Measurements from ENCODE around the gene IL34. TPM values are rescaled to one million over a fixed set of nuclear protein-coding genes. Genes with fewer than 3 reads are reported as not detected.
"Not testable (repeated sequence)": the region's sequence is repeated elsewhere in the genome, so short reads cannot be mapped to it uniquely, and the experiment has no call there.

The IL34 gene
- total and polyA plus RNA-seq, 2 experiments from 2014 or later: not detected

DNA sequence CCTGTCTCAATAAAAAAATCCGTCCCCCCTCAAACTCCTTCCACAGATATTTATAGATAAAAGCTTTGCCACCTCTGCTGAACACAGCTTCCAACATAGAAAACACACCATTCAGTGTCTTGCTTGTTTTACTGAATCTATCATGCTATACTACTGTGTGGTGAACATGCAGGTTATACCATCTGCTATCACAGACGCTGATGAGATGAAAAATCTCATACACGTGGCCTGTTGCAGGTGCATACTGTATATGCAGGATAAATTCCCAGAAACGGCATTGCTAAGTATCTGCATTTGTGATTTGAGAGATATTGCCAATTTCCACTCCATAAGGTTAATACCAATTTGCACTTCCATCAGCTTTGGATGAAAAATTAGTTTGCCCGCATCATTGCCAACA lies 30.4 kb upstream of the IL34 start:
- Histone ChIP-seq H3K9me3 (ENCODE audit: low read depth) (no peaks in the 10 kb centered on the region), H3K4me1 (ENCODE audit: low read depth) (peaks cover 3% of the 10 kb centered on the region), H3K36me3 (no peaks in the 10 kb centered on the region), H3K27ac (no peak overlapping the region), H3K27me3 (peaks cover 11% of the 10 kb centered on the region), H3K4me3 (no peak overlapping the region)
- TF ChIP-seq, protein P1, sequence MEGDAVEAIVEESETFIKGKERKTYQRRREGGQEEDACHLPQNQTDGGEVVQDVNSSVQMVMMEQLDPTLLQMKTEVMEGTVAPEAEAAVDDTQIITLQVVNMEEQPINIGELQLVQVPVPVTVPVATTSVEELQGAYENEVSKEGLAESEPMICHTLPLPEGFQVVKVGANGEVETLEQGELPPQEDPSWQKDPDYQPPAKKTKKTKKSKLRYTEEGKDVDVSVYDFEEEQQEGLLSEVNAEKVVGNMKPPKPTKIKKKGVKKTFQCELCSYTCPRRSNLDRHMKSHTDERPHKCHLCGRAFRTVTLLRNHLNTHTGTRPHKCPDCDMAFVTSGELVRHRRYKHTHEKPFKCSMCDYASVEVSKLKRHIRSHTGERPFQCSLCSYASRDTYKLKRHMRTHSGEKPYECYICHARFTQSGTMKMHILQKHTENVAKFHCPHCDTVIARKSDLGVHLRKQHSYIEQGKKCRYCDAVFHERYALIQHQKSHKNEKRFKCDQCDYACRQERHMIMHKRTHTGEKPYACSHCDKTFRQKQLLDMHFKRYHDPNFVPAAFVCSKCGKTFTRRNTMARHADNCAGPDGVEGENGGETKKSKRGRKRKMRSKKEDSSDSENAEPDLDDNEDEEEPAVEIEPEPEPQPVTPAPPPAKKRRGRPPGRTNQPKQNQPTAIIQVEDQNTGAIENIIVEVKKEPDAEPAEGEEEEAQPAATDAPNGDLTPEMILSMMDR (IDR thresholded peaks at IDR 0.05; ENCODE audit: low read depth, low read length): no peak
- no peak for DNase-seq (ENCODE audit: low read depth in 1 of 2, low spot score in 1 of 2)

DNA sequence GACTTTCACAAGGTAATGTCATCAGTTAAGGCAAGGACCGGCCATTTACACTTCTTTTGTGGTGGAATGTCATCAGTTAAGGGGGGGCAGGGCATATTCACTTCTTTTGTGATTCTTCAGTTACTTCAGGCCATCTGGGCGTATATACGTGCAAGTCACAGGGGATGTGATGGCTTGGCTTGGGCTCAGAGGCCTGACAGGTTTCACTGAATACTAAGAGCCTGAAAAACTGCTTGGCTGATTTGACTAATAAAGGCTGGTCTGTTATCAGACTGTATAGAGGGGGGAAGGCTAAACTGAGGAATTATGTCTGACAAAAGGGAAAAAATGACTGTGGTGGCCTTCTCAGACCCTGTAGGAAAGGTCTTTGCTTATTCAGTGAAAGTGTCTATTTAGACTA lies 24.5 kb upstream of the IL34 start:
- not testable (repeated sequence) for H3K4me3 ChIP-seq; H3K27ac ChIP-seq; H3K4me1 ChIP-seq (ENCODE audit: low read depth); H3K36me3 ChIP-seq; H3K9me3 ChIP-seq (ENCODE audit: low read depth); DNase-seq (ENCODE audit: low read depth in 1 of 2, low spot score in 1 of 2)
- peaks cover 24% of the 10 kb centered on the region for H3K27me3 ChIP-seq

DNA sequence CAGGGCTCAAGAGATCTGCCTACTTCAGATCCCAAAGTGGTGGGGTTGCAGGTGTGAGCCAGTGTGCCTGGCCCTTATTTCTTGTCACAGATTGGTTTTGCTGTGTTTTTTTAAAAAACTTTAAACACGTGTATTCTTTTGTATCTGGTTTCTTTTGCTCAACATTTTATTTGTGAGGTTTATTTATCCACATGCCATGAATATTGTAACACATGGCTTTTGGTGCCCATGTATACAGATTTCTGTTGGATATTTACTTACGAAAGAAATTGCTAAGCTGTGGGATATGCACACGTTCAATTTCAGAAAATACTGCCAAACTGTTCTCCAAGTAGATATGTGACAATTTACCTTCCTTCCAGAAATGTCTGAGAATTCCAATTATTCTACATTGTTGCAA lies 18.7 kb upstream of the IL34 start:
- H3K27ac ChIP-seq: no peak overlapping the region
- no peak overlapping the region for H3K4me3 ChIP-seq
- TF ChIP-seq, protein P1 (IDR thresholded peaks at IDR 0.05; ENCODE audit: low read depth, low read length): no peak
- H3K4me1 ChIP-seq (ENCODE audit: low read depth): no peaks in the 10 kb centered on the region
- no peaks in the 10 kb centered on the region for H3K27me3 ChIP-seq
- DNase-seq (ENCODE audit: low read depth in 1 of 2, low spot score in 1 of 2): no peak
- H3K36me3 ChIP-seq: no peaks in the 10 kb centered on the region
- H3K9me3 ChIP-seq (ENCODE audit: low read depth): no peaks in the 10 kb centered on the region

DNA sequence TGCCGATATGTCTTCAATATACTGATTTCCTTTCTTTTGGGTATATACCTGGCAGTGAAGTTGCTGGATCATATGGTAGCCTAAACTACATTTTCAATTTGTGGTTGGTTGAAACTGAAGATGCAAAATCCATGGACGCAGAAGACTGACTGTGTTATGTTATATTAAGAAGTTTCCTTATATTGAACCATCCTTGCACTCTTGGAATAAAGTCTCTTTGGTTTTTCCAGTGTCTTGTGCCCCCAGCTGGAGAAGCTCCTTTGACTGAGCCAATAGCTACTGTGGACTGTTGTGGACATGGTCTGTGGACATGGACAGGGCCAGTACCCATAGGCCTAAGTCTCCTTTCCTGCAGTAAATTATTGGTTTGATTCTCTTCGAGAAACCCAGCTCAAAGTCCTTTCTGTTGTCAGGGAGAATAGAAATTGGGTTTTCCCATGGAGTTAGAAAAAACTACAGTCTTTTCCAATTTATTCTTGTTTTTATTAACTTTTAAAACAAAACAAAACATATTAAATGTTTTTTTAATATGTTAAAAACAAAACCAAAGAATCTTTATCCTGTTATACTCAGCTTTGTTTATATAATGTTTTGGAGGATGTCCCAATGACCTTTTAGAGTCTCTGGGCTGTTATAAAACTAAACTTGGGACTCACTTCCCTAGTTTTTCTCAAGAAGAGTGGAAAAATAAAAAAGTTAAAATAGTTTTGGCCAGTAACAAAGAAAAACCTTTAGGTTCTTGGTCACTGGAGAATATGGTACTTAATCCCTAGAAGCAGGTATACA lies 15.2 kb upstream of the IL34 start:
- Histone ChIP-seq H3K36me3 (no peaks in the 10 kb centered on the region), H3K4me3 (no peak overlapping the region), H3K4me1 (ENCODE audit: low read depth) (no peaks in the 10 kb centered on the region), H3K27me3 (no peaks in the 10 kb centered on the region), H3K9me3 (ENCODE audit: low read depth) (no peaks in the 10 kb centered on the region), H3K27ac (no peak overlapping the region)
- TF ChIP-seq, protein P1 (IDR thresholded peaks at IDR 0.05; ENCODE audit: low read depth, low read length): no peak
- DNase-seq (ENCODE audit: low read depth in 1 of 2, low spot score in 1 of 2): no peak

DNA sequence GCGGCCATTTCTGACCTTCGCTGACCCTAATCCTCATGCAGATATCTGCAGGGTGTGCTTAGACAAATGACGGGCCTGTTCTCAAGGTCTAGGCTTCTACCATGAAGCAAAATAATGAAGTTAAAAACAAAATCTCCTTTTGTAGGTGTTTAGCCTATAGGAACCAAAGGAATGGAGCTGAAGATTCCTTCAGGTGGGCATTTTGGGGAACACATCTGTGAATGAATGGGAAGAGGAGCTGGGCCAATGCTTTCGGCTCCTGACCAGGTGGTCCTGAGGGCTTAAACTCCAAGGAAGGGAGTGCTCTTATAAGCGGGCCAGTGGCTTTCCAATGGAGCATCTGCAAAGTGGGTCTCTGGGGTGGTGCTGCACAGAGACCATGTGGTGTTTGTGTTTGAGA lies 14.1 kb upstream of the IL34 start:
- no peaks in the 10 kb centered on the region for H3K36me3 ChIP-seq

DNA sequence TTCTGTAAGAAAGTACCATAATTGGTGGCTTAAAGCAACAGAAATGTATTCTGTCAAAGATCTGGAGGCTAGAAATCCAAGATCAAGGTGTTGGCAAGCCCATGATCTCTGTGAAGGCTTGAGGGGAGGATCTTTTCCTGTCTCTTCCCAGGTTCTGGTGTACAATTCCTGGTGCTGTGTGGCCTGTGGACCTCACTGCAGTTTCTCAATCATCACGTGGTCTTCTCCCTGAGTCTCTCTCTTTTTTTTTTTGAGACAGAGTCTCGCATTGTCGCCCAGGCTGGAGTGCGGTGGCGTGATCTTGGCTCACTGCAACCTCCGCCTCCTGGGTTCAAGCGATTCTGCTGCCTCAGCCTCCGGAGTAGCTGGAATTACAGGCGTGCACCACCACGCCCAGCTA lies 12.7 kb upstream of the IL34 start:
- H3K4me3 ChIP-seq; H3K4me1 ChIP-seq (ENCODE audit: low read depth); H3K36me3 ChIP-seq; H3K9me3 ChIP-seq (ENCODE audit: low read depth); H3K27me3 ChIP-seq; H3K27ac ChIP-seq; DNase-seq (ENCODE audit: low read depth in 1 of 2, low spot score in 1 of 2): not testable (repeated sequence)

More for the DNA sequence above, 14.1 kb upstream of the IL34 start:
- H3K27ac ChIP-seq: no peak overlapping the region
- H3K27me3 ChIP-seq: no peaks in the 10 kb centered on the region
- no peak for DNase-seq (ENCODE audit: low read depth in 1 of 2, low spot score in 1 of 2)
- H3K4me1 ChIP-seq (ENCODE audit: low read depth): no peaks in the 10 kb centered on the region
- no peak overlapping the region for H3K4me3 ChIP-seq
- no peaks in the 10 kb centered on the region for H3K9me3 ChIP-seq (ENCODE audit: low read depth)
- TF ChIP-seq, protein P1 (IDR thresholded peaks at IDR 0.05; ENCODE audit: low read depth, low read length): no peak

Data from cardiac muscle cell (in vitro differentiated cells and primary cell).